ENCODE data around the gene RASA3.

Gene RASA3

DNA sequence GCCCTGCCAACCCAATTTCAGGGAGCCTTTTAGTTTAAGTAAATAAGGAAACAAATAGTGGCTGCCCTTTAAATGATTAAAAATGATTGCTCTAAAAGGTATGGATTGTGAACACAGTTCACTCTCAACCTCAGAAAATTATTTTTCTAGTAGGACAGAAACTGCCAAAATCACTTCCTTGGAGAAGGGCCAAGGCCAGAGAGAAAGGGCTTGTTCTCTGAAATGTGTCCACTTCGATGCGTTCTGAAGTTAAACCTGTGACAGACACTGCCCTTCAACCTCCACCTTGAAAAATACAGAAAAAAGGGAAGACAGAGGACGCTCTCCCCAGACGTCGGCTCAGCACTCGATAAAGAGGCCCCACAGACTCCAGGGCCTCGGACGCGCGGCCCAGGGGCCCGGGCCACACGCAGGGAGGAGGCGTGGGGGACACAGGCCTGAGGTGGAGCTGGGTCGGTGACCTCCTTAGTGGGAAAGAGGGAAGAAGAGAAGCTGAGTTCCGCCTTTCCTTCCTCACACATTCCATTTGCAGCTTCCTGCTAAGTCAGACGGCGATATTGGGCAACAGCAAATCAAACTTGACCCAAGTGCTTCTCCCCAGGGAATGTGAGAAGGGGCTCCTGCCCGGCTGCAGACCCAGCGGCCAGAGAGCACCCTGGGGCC lies 63.6 kb downstream of the RASA3 start:
- DNase-seq (ENCODE audit: low read depth in 1 of 2, low spot score in 1 of 2) = peak in 1 of 2 experiments; percentile 29
- in situ Hi-C loops (cut with HindIII; ENCODE audit: low pct_unique_long_range_greater_than_20kb, low sequenced_read_pairs) = no loop called here
- TF ChIP-seq JUND (IDR thresholded peaks at IDR 0.05; ENCODE audit: low read depth) = no peak

DNA sequence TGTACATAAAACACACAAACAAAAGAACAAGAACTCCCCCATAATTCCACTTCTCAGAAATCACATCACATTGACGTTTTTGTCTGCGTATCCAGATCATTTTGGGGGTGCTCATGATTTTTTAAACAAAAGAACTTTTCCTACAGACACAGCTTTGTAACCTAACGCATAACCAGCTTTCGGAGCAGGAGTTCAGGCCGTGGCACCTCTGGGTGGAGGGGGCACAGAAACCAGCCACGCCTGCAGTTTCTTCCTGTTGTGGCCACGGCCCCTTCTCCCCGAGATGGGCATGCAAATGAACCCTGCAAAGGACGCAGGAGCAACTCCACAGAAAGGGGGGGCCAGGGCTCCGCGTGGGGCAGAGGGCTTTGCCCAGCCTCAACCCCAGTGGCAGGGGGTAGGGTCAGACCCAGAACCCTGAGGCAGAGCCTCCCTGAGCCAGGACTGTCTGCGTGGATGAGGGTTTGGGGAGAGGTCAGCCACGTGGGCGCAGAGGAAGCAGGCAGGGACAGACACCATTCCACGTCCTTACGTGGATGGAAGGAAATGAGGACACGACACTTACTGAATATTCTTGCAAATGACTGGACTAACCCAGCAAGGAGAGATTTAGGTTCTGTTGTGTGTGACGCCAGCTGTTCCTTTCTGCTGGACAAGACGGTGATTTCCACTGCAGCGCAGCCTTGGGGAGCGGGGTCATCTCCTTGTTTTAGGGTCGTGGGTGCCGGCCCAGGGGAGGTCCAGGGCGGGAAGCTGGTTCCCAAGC lies 64.4 kb downstream of the RASA3 start:
- in situ Hi-C loops (cut with HindIII; ENCODE audit: low pct_unique_long_range_greater_than_20kb, low sequenced_read_pairs) = no loop called here
- TF ChIP-seq JUND (IDR thresholded peaks at IDR 0.05; ENCODE audit: low read depth) = no peak
- no peak for DNase-seq (ENCODE audit: low read depth in 1 of 2, low spot score in 1 of 2)

DNA sequence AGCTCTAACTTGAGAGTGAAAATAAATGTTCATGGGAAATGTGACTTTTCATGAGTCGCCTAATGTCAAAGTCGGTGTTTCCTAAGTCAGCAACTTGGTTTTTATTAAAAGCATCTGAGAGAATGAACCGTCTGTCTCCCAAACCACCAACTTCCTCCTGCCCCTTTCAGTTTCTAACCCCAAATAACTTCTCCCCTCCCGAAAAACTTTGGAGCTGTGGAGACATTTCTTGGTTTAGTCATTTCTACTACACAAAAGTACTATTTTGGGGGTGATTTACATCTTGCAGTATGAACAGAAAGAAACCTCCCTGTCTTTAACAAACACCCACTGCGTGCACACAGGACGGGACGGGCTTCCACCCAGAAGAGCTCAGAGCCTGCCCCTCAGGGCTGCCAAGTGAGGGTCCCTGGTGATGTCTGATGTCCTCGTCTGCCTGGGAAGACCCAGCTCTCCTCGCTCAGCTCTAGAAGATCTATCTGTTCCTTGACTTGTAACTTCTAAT lies 65.0 kb downstream of the RASA3 start:
- no peak for DNase-seq (ENCODE audit: low read depth in 1 of 2, low spot score in 1 of 2)
- TF ChIP-seq JUND (IDR thresholded peaks at IDR 0.05; ENCODE audit: low read depth) = no peak
- in situ Hi-C loops (cut with HindIII; ENCODE audit: low pct_unique_long_range_greater_than_20kb, low sequenced_read_pairs) = no loop called here

DNA sequence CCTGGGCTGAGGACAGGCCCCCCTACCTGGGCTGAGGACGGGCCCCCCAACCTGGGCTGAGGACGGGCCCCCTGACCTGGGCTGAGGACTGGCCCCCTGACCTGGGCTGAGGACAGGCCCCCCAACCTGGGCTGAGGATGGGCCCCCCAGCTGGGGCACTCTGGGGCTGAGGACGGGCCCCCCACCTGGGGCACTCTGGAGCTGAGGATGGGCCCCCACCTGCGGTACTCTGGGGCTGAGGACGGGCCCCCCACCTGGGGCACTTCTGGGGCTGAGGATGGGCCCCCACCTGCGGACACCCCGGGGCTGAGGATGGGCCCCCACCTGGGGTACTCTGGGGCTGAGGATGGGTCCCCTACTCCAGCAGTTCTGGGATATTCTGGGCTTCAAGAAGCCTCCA lies 65.5 kb downstream of the RASA3 start:
- no peak for TF ChIP-seq JUND (IDR thresholded peaks at IDR 0.05; ENCODE audit: low read depth)
- in situ Hi-C loops (cut with HindIII; ENCODE audit: low pct_unique_long_range_greater_than_20kb, low sequenced_read_pairs) = no loop called here
- DNase-seq (ENCODE audit: low read depth in 1 of 2, low spot score in 1 of 2) = no peak

DNA sequence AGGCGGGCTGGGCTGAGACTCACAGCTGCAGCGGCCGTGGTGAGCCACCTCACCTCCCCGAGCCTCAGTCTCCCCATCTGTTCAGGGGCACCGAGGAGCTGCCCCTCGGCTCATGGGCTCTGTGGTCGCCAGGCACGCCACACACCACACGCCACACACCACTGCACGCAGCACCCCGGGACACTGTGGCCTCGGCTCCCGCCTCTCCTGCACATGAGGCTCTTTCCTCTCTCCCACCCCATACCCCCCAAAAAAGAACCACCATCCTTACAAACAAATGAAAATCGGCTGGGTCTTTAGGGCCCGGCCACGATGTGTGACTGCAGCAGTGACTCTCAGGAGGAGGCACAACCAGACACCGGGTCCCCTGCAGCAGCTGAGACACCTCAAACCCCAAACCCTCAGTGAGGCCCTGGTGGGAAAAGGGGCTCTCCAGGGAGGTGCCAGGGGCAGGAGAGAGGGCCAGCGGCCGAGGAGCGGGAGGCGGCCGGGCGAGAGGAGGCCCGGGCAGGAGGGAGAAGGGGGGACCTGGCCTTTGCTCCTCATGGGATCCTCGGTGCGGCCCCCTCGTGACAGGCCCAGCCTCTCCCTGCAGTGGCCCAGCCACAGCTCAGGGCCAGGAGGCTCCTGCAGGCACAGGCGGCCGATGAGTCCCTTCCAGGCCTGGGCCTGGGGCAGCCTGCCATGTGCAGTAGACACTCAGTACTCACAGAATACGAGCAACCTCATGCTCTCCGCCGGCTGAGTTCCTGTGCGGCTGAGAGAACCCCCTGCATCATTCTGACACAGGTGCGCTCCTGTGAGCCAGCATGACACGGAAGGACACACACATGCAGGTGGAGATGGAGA lies 66.3 kb downstream of the RASA3 start:
- in situ Hi-C loops (cut with HindIII; ENCODE audit: low pct_unique_long_range_greater_than_20kb, low sequenced_read_pairs) = no loop called here
- TF ChIP-seq JUND (IDR thresholded peaks at IDR 0.05; ENCODE audit: low read depth) = no peak
- no peak for DNase-seq (ENCODE audit: low read depth in 1 of 2, low spot score in 1 of 2)

DNA sequence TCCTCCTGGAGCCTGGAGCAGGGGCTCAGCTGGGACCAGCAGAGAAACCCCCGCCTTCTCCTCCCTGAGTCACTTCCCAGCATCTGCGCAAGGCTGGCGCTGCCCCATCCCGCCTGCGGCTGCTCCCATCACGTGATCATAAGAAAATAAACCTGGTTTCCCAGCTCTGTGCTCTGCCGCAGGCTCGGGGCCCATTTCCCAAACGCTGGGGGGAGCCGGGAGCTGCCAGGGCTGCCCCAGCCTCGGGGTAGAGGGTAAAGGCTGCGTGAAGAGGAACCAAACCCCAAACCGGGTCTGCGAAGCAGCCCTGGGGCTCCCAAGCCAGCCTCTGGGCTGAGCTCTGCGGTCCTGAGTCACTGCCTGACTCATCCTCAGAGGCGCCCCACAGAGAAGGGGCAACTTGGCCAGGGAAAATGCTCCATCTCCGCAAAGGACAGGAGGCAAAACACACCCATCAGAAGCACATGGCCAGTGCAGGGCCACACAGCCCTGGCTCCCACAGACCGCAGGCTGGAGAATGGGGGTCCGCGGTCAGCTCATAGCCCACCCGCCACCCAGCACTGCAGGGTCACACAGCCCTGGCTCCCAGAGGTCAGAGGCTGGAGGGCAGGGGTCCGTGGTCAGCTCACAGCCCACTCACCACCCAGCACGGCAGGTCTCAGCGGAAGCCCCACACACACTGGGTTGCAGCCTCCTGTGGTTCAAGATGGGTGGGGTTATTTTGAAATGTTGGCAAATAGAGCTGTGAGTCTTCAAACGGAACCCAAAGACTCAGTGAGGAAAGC lies 67.1 kb downstream of the RASA3 start:
- in situ Hi-C loops (cut with HindIII; ENCODE audit: low pct_unique_long_range_greater_than_20kb, low sequenced_read_pairs) = no loop called here
- peak; percentile 26 to 91 for DNase-seq (ENCODE audit: low read depth in 1 of 2, low spot score in 1 of 2)
- TF ChIP-seq JUND (IDR thresholded peaks at IDR 0.05; ENCODE audit: low read depth) = no peak; the same call in 1 of the 2 replicates

DNA sequence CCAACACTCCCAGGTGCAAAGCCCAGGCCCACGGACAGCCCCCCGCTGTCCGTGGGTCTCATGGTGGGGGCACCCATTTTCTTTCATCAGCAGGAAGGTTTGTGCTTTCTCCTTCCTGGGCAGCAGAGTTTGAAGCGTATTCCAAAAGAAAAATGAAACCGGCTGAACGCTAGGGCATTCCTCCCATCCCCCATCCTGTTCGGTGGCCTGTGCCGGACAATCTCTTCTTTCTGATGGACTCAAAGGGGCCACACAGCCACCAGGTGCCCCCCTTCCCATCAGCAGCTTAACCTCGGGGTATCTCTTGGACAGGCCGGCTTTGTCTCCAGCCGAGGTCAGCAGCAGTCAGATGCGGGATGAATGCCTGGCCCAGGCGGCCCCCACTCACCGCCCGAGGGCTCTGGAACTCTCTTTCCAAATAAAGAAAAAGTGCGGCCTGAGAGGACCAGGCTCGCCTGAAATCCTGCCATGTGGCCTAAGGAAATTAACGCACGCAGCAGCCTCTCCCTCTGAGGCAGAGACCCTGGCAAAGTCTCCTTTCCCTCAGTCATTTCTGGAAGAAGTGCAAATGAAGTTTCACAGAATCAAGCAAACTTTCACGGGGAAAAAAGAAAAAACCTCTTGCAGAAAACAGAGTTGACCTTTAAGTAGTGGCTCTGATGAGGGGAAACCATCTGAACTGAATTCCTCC lies 67.8 kb downstream of the RASA3 start:
- no peak for TF ChIP-seq JUND (IDR thresholded peaks at IDR 0.05; ENCODE audit: low read depth)
- in situ Hi-C loops (cut with HindIII; ENCODE audit: low pct_unique_long_range_greater_than_20kb, low sequenced_read_pairs) = no loop called here
- peak in 1 of 2 experiments; percentile 66 for DNase-seq (ENCODE audit: low read depth in 1 of 2, low spot score in 1 of 2)

DNA sequence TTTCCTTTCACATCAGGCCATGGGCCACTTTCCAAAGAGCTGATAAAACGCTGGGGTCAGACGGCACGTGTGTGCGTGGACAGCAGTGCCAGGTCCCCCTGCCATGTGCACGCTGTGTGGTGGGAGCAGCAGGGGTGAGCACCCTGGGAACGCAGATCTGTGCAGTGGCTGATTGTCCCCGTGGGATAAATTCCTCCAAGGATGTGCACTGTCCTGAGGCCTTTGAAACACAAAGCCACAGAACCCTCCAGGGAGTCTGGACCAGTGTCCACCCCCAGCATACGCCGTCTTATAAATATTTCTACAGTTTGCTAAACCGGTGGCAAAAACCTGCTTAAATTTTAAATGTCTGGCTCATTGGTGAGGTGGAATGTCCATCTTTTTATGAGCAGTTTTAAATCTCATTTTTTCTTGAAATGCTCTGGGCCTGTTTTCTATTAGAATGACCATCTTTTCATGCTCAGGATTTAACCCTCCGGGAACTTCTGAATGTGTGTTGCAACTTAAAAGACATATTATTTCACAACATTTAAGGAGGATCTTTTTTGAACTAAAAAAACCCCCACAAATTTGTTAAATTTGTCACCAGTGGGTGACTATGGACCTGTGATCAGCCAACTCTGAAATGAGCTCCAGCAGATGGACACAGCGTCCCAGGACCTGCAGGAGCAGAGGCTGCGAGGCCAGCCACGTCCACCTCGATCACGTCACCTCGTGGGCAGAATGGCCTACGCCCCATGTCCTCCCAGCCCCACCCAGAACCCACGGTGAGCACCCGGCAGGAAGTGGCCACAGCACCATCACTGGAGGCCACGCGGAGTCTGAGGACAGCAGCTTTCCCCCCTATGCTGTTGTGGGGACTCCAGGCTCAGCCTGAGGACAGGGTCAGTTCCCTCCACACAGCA lies 68.6 kb downstream of the RASA3 start:
- no peak for TF ChIP-seq JUND (IDR thresholded peaks at IDR 0.05; ENCODE audit: low read depth)
- in situ Hi-C loops (cut with HindIII; ENCODE audit: low pct_unique_long_range_greater_than_20kb, low sequenced_read_pairs) = no loop called here
- peak in 1 of 2 experiments; percentile 71 for DNase-seq (ENCODE audit: low read depth in 1 of 2, low spot score in 1 of 2)

DNA sequence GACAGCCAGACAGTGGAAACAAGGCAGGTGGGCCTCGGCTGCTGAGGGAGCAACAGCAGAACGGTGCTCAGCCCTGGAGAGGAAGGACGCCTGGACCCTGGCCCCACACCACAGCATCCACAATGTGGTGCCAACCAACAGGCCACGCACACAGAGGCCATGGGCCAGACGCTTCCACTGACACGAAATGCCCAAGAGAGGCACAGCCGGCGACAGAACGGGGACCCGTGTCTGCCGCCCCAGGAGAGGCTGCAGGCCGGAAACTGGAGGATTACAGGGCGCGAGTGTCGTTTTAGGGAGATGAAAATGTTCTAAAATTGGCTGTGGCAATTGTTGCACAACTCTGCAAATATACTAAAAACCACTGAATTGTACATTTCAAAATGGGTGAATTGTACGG lies 69.7 kb downstream of the RASA3 start:
- DNase-seq (ENCODE audit: low read depth in 1 of 2, low spot score in 1 of 2) = no peak
- in situ Hi-C loops (cut with HindIII; ENCODE audit: low pct_unique_long_range_greater_than_20kb, low sequenced_read_pairs) = no loop called here
- no peak for TF ChIP-seq JUND (IDR thresholded peaks at IDR 0.05; ENCODE audit: low read depth)

DNA sequence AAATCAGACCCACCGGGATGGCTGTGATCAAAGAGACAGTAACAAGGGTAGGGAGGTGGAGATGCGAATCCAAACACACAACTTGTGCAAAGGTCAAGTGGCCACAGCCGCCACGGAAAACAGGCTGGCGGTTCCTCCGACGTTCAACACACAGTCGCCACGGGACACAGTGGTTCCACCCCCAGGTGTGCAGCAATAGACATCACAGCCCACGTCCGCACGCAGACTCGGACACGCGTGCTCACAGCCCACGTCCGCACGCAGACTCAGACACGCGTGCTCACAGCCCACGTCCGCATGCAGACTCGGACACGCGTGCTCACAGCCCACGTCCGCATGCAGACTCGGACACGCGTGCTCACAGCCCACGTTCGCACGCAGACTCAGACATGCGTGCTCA lies 70.1 kb downstream of the RASA3 start:
- TF ChIP-seq JUND (IDR thresholded peaks at IDR 0.05; ENCODE audit: low read depth) = no peak
- in situ Hi-C loops (cut with HindIII; ENCODE audit: low pct_unique_long_range_greater_than_20kb, low sequenced_read_pairs) = no loop called here
- DNase-seq (ENCODE audit: low read depth in 1 of 2, low spot score in 1 of 2) = no peak

DNA sequence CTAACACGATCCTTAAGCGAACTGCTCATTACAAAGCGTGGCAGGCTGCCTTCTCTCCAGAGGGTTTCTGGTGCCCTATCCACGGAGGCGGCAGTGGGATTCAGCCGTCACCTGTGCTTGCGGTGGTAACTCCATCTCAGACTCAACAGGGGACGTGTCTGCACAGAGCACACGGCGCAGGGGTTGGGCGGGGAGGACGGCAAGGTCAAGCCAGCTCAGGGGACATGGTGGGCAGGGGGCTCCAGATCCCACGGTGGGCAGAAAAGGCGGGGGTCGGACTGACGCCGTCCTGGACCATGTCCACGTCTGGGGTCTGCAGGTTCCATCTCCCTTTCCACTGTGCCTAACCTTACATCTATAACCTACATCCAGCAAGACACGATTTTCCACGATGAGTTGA lies 70.7 kb downstream of the RASA3 start:
- no peak for DNase-seq (ENCODE audit: low read depth in 1 of 2, low spot score in 1 of 2)
- in situ Hi-C loops (cut with HindIII; ENCODE audit: low pct_unique_long_range_greater_than_20kb, low sequenced_read_pairs) = no loop called here
- TF ChIP-seq JUND (IDR thresholded peaks at IDR 0.05; ENCODE audit: low read depth) = no peak
